Subcutaneous abdominal adipose tissue (tissue), 5 donors: ENCODE measurements around the gene TMEM163.

Source experiments
- H3K27ac ChIP-seq: one replicate; pipeline ENCODE4 v1.7.0; 2013; ENCODE audit warnings: low read depth, mild to moderate bottlenecking, inconsistent platforms, low read length, moderate library complexity
- H3K27me3 ChIP-seq, 5 donors: one replicate each; pipeline ENCODE4 v1.7.0; 2013; ENCODE audit warnings: low read length in 5 of 5, inconsistent platforms in 1 of 5; ENCODE audit not compliant: control insufficient read depth in 5 of 5, insufficient read depth in 4 of 5
- H3K36me3 ChIP-seq, 5 donors: one replicate each; pipeline ENCODE4 v1.7.0; 2013; ENCODE audit warnings: low read length in 5 of 5; ENCODE audit not compliant: control insufficient read depth in 5 of 5, insufficient read depth in 5 of 5
- H3K4me1 ChIP-seq, 5 donors: one replicate each; pipeline ENCODE4 v1.7.0; 2013; ENCODE audit warnings: low read length in 5 of 5, mild to moderate bottlenecking in 3 of 5, moderate library complexity in 1 of 5; ENCODE audit not compliant: control insufficient read depth in 5 of 5, insufficient read depth in 5 of 5
- H3K4me3 ChIP-seq, 5 donors: one replicate each; pipeline ENCODE4 v1.7.0; 2013; ENCODE audit warnings: low read length in 5 of 5, low read depth in 1 of 5
- H3K9ac ChIP-seq, 5 donors: one replicate each; pipeline ENCODE4 v1.7.0; 2013; ENCODE audit warnings: low read length in 5 of 5, mild to moderate bottlenecking in 4 of 5, moderate library complexity in 3 of 5
- H3K9me3 ChIP-seq, 5 donors: one replicate each; pipeline ENCODE4 v1.7.0; 2013; ENCODE audit warnings: low read length in 5 of 5; ENCODE audit not compliant: control insufficient read depth in 5 of 5
- donor health status: healthy.
- donor health status: healthy.
- donor health status: healthy.
- donor health status: healthy.
- donor health status: healthy.

Gene TMEM163

GRCh38 chr2:134407154-134407890 lies 311.5 kb downstream of the TMEM163 start:
- H3K9ac ChIP-seq: no peak overlapping the region
- H3K4me3 ChIP-seq: no peak overlapping the region
- H3K27ac ChIP-seq: no peak overlapping the region
- peaks cover 5 to 37% (median 13%) of the 10 kb centered on the region in 5 donors for H3K4me1 ChIP-seq
- H3K27me3 ChIP-seq: no peaks in the 10 kb centered on the region
- H3K36me3 ChIP-seq: peaks cover 0 to 24% (median 5%) of the 10 kb centered on the region in 5 donors
- H3K9me3 ChIP-seq: no peaks in the 10 kb centered on the region

- no peak overlapping the region for H3K27ac ChIP-seq
- peaks cover 7 to 38% (median 16%) of the 10 kb centered on the region in 5 donors for H3K4me1 ChIP-seq
- H3K4me3 ChIP-seq: no peak overlapping the region
- peaks cover 0 to 24% (median 5%) of the 10 kb centered on the region in 5 donors for H3K36me3 ChIP-seq
- no peaks in the 10 kb centered on the region for H3K9me3 ChIP-seq
- H3K27me3 ChIP-seq: no peaks in the 10 kb centered on the region
- H3K9ac ChIP-seq: no peak overlapping the region
These were observed 312.1 kb downstream of the TMEM163 start for GRCh38 chr2:134406736-134407135.

- H3K9ac ChIP-seq: no peak overlapping the region
- H3K4me3 ChIP-seq: no peak overlapping the region
- H3K36me3 ChIP-seq: peaks cover 0 to 24% (median 5%) of the 10 kb centered on the region in 5 donors
- H3K4me1 ChIP-seq: peaks cover 7 to 39% (median 17%) of the 10 kb centered on the region in 5 donors
- H3K9me3 ChIP-seq: no peaks in the 10 kb centered on the region
- H3K27ac ChIP-seq: no peak overlapping the region
- H3K27me3 ChIP-seq: no peaks in the 10 kb centered on the region
These were observed 312.5 kb downstream of the TMEM163 start for GRCh38 chr2:134406311-134406710.
